Measurements from ENCODE around the gene KCNG2.

Gene KCNG2

GRCh38 chr18:79871026-79871390 lies 73.3 kb downstream of the KCNG2 start:
- TF ChIP-seq EZH2 (IDR thresholded peaks at IDR 0.05; ENCODE audit: borderline replicate concordance, low read length) (no peak), CTCF (IDR thresholded peaks at IDR 0.05; ENCODE audit: low read length) (no peak)
- Histone ChIP-seq H3K4me3 (ENCODE audit: low read depth, low read length, poor library complexity, severe bottlenecking) (no peak overlapping the region), H3F3A (ENCODE audit: insufficient read depth, low read length) (no peaks in the 10 kb centered on the region), H3K9ac (ENCODE audit: low read length) (no peak overlapping the region), H3K27ac (ENCODE audit: low read depth, low read length, poor library complexity, severe bottlenecking) (no peak overlapping the region), H4K20me1 (ENCODE audit: insufficient read depth, low read length) (no peaks in the 10 kb centered on the region), H3K9me2 (ENCODE audit: low read depth, low read length) (no peaks in the 10 kb centered on the region), H3K36me3 (ENCODE audit: insufficient read depth, low read length) (no peaks in the 10 kb centered on the region), H3K4me2 (ENCODE audit: low read length) (no peak overlapping the region), H3K79me2 (ENCODE audit: insufficient read depth, low read length) (no peaks in the 10 kb centered on the region), H2AFZ (ENCODE audit: low read length) (no peak overlapping the region), H3K4me1 (ENCODE audit: insufficient read depth, low read length, severe bottlenecking) (no peaks in the 10 kb centered on the region), H3K9me3 (ENCODE audit: low read length) (no peaks in the 10 kb centered on the region), H3K27me3 (ENCODE audit: insufficient read depth, low read length) (0 out of 2 replicates have a peak, but pooled peaks cover 5% of the 10 kb centered on the region)

DNA sequence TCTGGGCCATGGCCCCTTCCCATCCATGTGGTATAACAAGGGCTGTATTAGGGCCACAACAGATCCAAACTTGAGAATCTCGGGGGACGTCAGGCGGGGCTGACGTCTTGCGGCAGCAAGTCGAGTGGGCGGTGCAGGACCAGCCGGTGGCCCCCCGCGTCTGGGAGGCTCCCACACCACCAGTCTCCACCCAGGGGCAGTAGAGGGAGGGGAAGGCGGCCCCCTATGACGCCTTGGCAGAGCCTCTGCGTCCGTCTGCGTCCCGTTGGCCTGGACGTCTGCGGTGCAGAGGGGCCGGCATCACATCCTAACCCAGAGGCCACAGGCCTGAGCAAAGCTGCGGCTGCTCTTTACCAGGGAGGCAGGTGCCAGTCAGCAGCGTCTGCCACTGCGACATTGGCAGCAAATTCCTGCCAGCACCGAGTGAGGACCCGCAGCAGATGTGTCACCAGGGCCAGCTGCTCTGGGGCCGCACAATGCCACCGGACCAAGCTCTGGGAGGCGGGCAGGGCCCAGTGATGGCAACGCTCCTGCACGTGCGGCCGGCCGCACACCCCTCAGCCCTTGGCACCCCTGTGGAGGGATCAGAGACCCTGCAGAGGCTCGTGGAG lies 73.8 kb downstream of the KCNG2 start:
- H3K36me3 ChIP-seq (ENCODE audit: insufficient read depth, low read length): no peaks in the 10 kb centered on the region
- H3K9me3 ChIP-seq (ENCODE audit: low read length): no peaks in the 10 kb centered on the region
- no peaks in the 10 kb centered on the region for H4K20me1 ChIP-seq (ENCODE audit: insufficient read depth, low read length)
- no peak overlapping the region for H3K4me3 ChIP-seq (ENCODE audit: low read depth, low read length, poor library complexity, severe bottlenecking)
- H2AFZ ChIP-seq (ENCODE audit: low read length): no peak overlapping the region
- no peak overlapping the region for H3K4me2 ChIP-seq (ENCODE audit: low read length)
- H3K79me2 ChIP-seq (ENCODE audit: insufficient read depth, low read length): no peaks in the 10 kb centered on the region
- H3K27me3 ChIP-seq (ENCODE audit: insufficient read depth, low read length): 0 out of 2 replicates have a peak, but pooled peaks cover 5% of the 10 kb centered on the region
- no peak overlapping the region for H3K9ac ChIP-seq (ENCODE audit: low read length)
- H3F3A ChIP-seq (ENCODE audit: insufficient read depth, low read length): no peaks in the 10 kb centered on the region
- no peaks in the 10 kb centered on the region for H3K9me2 ChIP-seq (ENCODE audit: low read depth, low read length)
- H3K27ac ChIP-seq (ENCODE audit: low read depth, low read length, poor library complexity, severe bottlenecking): no peak overlapping the region
- no peaks in the 10 kb centered on the region for H3K4me1 ChIP-seq (ENCODE audit: insufficient read depth, low read length, severe bottlenecking)
- no peak for TF ChIP-seq EZH2 (IDR thresholded peaks at IDR 0.05; ENCODE audit: borderline replicate concordance, low read length)
- no peak for TF ChIP-seq CTCF (IDR thresholded peaks at IDR 0.05; ENCODE audit: low read length)

DNA sequence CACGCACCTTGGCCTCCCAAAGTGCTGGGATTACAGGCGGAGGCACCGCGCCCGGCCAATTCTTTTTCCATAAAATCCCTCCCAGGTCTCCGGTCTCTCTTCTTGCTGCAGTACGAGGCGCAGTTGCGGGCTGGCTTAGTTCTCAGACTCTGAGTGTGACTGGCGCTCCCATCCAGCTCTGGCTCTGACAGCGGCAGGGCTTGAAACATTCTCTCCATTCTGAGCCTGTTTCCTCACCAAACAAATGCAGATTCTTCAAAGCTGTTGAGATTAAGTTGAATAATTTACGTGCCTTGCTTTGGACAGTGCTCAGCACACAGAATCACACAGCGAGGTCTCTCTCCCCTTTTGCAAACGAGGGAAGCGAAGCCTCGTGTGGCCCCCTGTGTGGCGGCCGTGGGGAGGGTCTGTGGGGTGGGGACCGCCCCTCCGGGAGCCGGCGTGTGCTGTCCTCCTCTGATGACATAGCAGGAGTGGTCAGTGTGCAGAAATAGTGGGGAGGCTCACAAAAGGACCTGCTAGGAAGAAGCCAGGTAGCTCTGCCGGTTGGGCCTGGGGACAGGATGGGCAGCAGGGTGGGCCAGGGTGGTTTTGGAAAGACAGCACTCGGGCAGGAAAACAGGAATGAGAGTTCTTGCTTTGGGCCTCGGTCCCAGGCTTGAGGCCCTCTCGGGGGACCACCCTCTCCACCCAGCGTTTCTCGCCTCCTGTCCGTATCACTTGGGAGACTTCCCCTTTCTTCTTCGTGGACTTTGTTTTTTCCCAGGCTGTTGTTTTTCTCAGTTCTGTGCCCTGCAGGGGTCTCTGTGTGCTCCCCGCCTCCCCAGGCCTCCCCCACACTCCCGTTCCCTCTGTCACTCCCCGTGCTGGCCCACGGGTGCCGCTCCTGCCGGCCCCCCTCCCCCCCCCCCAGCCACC lies 75.0 kb downstream of the KCNG2 start:
- Histone ChIP-seq H3K9ac (ENCODE audit: low read length) (no peak overlapping the region), H3K4me2 (ENCODE audit: low read length) (no peak overlapping the region), H3F3A (ENCODE audit: insufficient read depth, low read length) (no peaks in the 10 kb centered on the region), H2AFZ (ENCODE audit: low read length) (no peak overlapping the region), H4K20me1 (ENCODE audit: insufficient read depth, low read length) (no peaks in the 10 kb centered on the region), H3K9me2 (ENCODE audit: low read depth, low read length) (no peaks in the 10 kb centered on the region), H3K27ac (ENCODE audit: low read depth, low read length, poor library complexity, severe bottlenecking) (no peak overlapping the region), H3K36me3 (ENCODE audit: insufficient read depth, low read length) (no peaks in the 10 kb centered on the region), H3K9me3 (ENCODE audit: low read length) (no peaks in the 10 kb centered on the region), H3K27me3 (ENCODE audit: insufficient read depth, low read length) (0 out of 2 replicates have a peak, but pooled peaks cover 5% of the 10 kb centered on the region), H3K4me3 (ENCODE audit: low read depth, low read length, poor library complexity, severe bottlenecking) (no peak overlapping the region), H3K79me2 (ENCODE audit: insufficient read depth, low read length) (no peaks in the 10 kb centered on the region), H3K4me1 (ENCODE audit: insufficient read depth, low read length, severe bottlenecking) (no peaks in the 10 kb centered on the region)
- TF ChIP-seq CTCF (IDR thresholded peaks at IDR 0.05; ENCODE audit: low read length): no peak
- no peak for TF ChIP-seq EZH2 (IDR thresholded peaks at IDR 0.05; ENCODE audit: borderline replicate concordance, low read length)
